Sigmoid colon (tissue), 4 donors: ENCODE results near the gene PRKCA.

Source experiments
- EP300 ChIP-seq, 4 donors: sonication (generic); formaldehyde crosslinking; IDR thresholded peaks; one replicate each; pipeline ENCODE4 v1.6.1; 2017; ENCODE audit warnings: antibody characterized with exemption in 4 of 4
- POLR2A ChIP-seq, 2 donors: fragments of 450-650 bp; IDR thresholded peaks; one replicate each; pipeline ENCODE4 v1.6.1; 2016; ENCODE audit warnings: antibody characterized with exemption in 2 of 2, mild to moderate bottlenecking in 2 of 2, moderate library complexity in 2 of 2
- POLR2AphosphoS5 ChIP-seq, 4 donors: sonication (generic); formaldehyde crosslinking; IDR thresholded peaks; one replicate each; pipeline ENCODE4 v1.6.1; 2017; ENCODE audit warnings: antibody characterized with exemption in 4 of 4
- TF ChIP-seq, protein P1 (sequence below), 4 experiments: fragments of 450-650 bp in 3 of 4; fragments of 200-600 bp in 1 of 4; IDR thresholded peaks; one replicate each; pipeline ENCODE4 v1.5.1; 2016 to 2019; ENCODE audit warnings: antibody characterized with exemption in 4 of 4, mild to moderate bottlenecking in 3 of 4, moderate library complexity in 2 of 4

GRCh38 chr17:66762276-66762675, 459.9 kb downstream of the PRKCA start:
- TF ChIP-seq, protein P1, sequence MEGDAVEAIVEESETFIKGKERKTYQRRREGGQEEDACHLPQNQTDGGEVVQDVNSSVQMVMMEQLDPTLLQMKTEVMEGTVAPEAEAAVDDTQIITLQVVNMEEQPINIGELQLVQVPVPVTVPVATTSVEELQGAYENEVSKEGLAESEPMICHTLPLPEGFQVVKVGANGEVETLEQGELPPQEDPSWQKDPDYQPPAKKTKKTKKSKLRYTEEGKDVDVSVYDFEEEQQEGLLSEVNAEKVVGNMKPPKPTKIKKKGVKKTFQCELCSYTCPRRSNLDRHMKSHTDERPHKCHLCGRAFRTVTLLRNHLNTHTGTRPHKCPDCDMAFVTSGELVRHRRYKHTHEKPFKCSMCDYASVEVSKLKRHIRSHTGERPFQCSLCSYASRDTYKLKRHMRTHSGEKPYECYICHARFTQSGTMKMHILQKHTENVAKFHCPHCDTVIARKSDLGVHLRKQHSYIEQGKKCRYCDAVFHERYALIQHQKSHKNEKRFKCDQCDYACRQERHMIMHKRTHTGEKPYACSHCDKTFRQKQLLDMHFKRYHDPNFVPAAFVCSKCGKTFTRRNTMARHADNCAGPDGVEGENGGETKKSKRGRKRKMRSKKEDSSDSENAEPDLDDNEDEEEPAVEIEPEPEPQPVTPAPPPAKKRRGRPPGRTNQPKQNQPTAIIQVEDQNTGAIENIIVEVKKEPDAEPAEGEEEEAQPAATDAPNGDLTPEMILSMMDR (IDR thresholded peaks at IDR 0.05): no peak
- TF ChIP-seq POLR2A (IDR thresholded peaks at IDR 0.05) (no peak), POLR2AphosphoS5 (IDR thresholded peaks at IDR 0.05) (no peak), EP300 (IDR thresholded peaks at IDR 0.05) (no peak)
